Forelimb muscle (tissue), 1 donor: Measurements from ENCODE around the gene OR10D3. TPM values are rescaled to one million over a fixed set of nuclear protein-coding genes. Genes with fewer than 3 reads are reported as not detected.
"Not testable (repeated sequence)": the region's sequence is repeated elsewhere in the genome, so short reads cannot be mapped to it uniquely, and the experiment has no call there.

Experiments
- DNase-seq: peaks from one replicate; pipeline ENCODE4 v3.0.0-alpha.2; 2013; ENCODE audit warnings: low read depth
- polyA plus RNA-seq: library from polyadenylated mRNA; unstranded; fragments of 120-200 nt; gene quantifications from one replicate; pipeline ENCODE4 v1.2.1, GENCODE V29; 2013; ENCODE audit not compliant: insufficient read length

Gene OR10D3
- not detected for polyA plus RNA-seq

- DNase-seq = no peak
These were observed at the start of gene OR10D3 for GRCh38 chr11:124183068-124183467. Gene OR10D3, plus strand, starts transcription at chr11:124183345. Its CDS starts 1,925 bp downstream, at chr11:124185270.

- no peak for DNase-seq
These were observed 40.1 kb upstream of the OR10D3 start for GRCh38 chr11:124143034-124143433.

GRCh38 chr11:124147951-124148350 is 35.2 kb upstream of the OR10D3 start:
- no peak for DNase-seq

GRCh38 chr11:124150684-124151083 is 32.5 kb upstream of the OR10D3 start:
- DNase-seq = no peak

GRCh38 chr11:124152770-124153407 is 30.3 kb upstream of the OR10D3 start:
- DNase-seq = no peak

GRCh38 chr11:124153821-124154220 is 29.3 kb upstream of the OR10D3 start:
- no peak for DNase-seq

GRCh38 chr11:124159481-124159880 is 23.7 kb upstream of the OR10D3 start:
- DNase-seq = no peak

- no peak for DNase-seq
These were observed 22.2 kb upstream of the OR10D3 start for GRCh38 chr11:124160986-124161385.

- no peak for DNase-seq
These were observed 15.3 kb upstream of the OR10D3 start for GRCh38 chr11:124167826-124168231.

GRCh38 chr11:124168796-124169195 is 14.3 kb upstream of the OR10D3 start:
- DNase-seq = no peak

- not testable (repeated sequence) for DNase-seq
These were observed 12.8 kb upstream of the OR10D3 start for GRCh38 chr11:124170315-124170714.

- DNase-seq = no peak
These were observed 12.2 kb upstream of the OR10D3 start for GRCh38 chr11:124170801-124171586.

GRCh38 chr11:124172101-124172500 is 11.0 kb upstream of the OR10D3 start:
- DNase-seq = no peak

- DNase-seq = no peak
These were observed 10.5 kb upstream of the OR10D3 start for GRCh38 chr11:124172599-124172998.

- DNase-seq = no peak
These were observed 9.1 kb upstream of the OR10D3 start for GRCh38 chr11:124174001-124174583.

GRCh38 chr11:124176925-124177715 is 6.0 kb upstream of the OR10D3 start:
- no peak for DNase-seq

- no peak for DNase-seq
These were observed 3.8 kb upstream of the OR10D3 start for GRCh38 chr11:124179310-124179709.

GRCh38 chr11:124190298-124191139 is 7.4 kb downstream of the OR10D3 start:
- DNase-seq = no peak

- DNase-seq = no peak
These were observed 10.3 kb downstream of the OR10D3 start for GRCh38 chr11:124193221-124194010.
